ENCODE results near the gene SPRR4. TPM values are rescaled to one million over a fixed set of nuclear protein-coding genes. Genes with fewer than 3 reads are reported as not detected.
A peak's percentile ranks its signal among the peaks of the same experiment; 100 is the strongest.

Gene SPRR4
- total RNA-seq, 4 donors from 2014 or later = 1.4 to 478 (median 67.3) TPM

DNA sequence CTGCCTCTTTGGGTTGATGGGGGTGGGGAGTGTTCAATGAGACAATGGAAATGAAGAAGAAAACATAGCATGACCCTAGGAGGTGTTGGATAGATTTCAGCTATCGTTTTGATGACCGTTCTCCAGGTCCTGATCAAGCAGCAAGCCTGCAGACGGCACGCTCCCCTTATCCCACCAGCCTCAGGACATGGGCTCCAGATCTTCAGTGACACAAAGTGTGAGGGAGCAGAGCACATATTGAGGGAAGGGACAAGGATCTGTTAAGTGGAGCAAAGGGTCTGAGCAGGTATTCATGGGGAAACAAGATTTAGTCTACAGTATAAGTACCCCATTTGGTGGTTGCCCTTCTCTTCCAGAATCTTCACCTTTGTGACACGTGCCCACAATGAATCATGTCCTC, 18.7 kb upstream of the SPRR4 start:
- H3K4me1 ChIP-seq = peaks cover 16% of the 10 kb centered on the region
- no peak for DNase-seq (ENCODE audit: low spot score in 2 of 2)
- 83% methylated on average over 5 of the region's 5 CpGs for WGBS
- H3K9me3 ChIP-seq = no peaks in the 10 kb centered on the region
- no peaks in the 10 kb centered on the region for H3K36me3 ChIP-seq
- H3K27ac ChIP-seq = no peak overlapping the region
- TF ChIP-seq POLR2A (IDR thresholded peaks at IDR 0.05) (no peak), POLR2AphosphoS5 (IDR thresholded peaks at IDR 0.05) (no peak), CTCF (IDR thresholded peaks at IDR 0.05) (no peak), EP300 (IDR thresholded peaks at IDR 0.05) (no peak)
- H3K4me3 ChIP-seq = no peak overlapping the region
- peaks cover 3% of the 10 kb centered on the region for H3K27me3 ChIP-seq

GRCh38 chr1:152953761-152954160, 16.7 kb upstream of the SPRR4 start:
- peak overlapping the region; percentile 82 for H3K27ac ChIP-seq
- no peaks in the 10 kb centered on the region for H3K36me3 ChIP-seq
- TF ChIP-seq POLR2A (IDR thresholded peaks at IDR 0.05) (no peak), CTCF (IDR thresholded peaks at IDR 0.05) (no peak), EP300 (IDR thresholded peaks at IDR 0.05) (no peak), POLR2AphosphoS5 (IDR thresholded peaks at IDR 0.05) (no peak)
- WGBS = 23% methylated on average over 5 of the region's 7 CpGs
- no peaks in the 10 kb centered on the region for H3K27me3 ChIP-seq
- no peak overlapping the region for H3K4me3 ChIP-seq
- peaks cover 10% of the 10 kb centered on the region for H3K4me1 ChIP-seq
- no peaks in the 10 kb centered on the region for H3K9me3 ChIP-seq
- no peak for DNase-seq (ENCODE audit: low spot score in 2 of 2)

DNA sequence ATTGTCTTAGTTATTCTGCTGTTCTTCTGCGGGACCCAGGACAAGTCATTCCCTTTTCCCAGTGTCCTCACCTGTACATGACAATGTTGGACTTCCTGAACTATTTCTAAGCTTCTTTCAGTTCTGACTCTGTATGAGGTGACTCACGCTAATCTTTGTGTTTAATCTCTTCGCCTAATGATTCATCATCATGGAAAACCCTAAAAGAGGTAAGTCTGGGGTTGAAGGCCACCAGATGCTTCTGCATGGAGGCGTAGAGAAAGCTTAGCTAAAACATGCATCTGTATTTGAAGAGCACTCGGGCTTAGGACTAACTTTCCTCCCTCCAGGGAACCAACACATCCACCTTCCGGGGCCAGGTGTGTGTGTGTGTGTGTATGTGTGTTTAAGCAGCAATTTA, 16.0 kb upstream of the SPRR4 start:
- 40% methylated on average over 6 of the region's 6 CpGs for WGBS
- peak overlapping the region; percentile 82 for H3K27ac ChIP-seq
- H3K36me3 ChIP-seq = no peaks in the 10 kb centered on the region
- peaks cover 7% of the 10 kb centered on the region for H3K4me1 ChIP-seq
- H3K9me3 ChIP-seq = no peaks in the 10 kb centered on the region
- TF ChIP-seq POLR2AphosphoS5 (IDR thresholded peaks at IDR 0.05) = no peak
- TF ChIP-seq EP300 (IDR thresholded peaks at IDR 0.05) = no peak
- TF ChIP-seq POLR2A (IDR thresholded peaks at IDR 0.05) = no peak
- no peak for TF ChIP-seq CTCF (IDR thresholded peaks at IDR 0.05)
- H3K27me3 ChIP-seq = no peaks in the 10 kb centered on the region
- H3K4me3 ChIP-seq = no peak overlapping the region
- DNase-seq (ENCODE audit: low spot score in 2 of 2) = no peak

GRCh38 chr1:152957561-152957960, 12.9 kb upstream of the SPRR4 start:
- no peaks in the 10 kb centered on the region for H3K9me3 ChIP-seq
- H3K4me3 ChIP-seq = no peak overlapping the region
- TF ChIP-seq CTCF (IDR thresholded peaks at IDR 0.05) = no peak
- TF ChIP-seq EP300 (IDR thresholded peaks at IDR 0.05) = no peak
- no peaks in the 10 kb centered on the region for H3K27me3 ChIP-seq
- no peak overlapping the region for H3K27ac ChIP-seq
- H3K4me1 ChIP-seq = peaks cover 7% of the 10 kb centered on the region
- 82% methylated on average over 3 of the region's 3 CpGs for WGBS
- DNase-seq (ENCODE audit: low spot score in 2 of 2) = no peak
- H3K36me3 ChIP-seq = no peaks in the 10 kb centered on the region

DNA sequence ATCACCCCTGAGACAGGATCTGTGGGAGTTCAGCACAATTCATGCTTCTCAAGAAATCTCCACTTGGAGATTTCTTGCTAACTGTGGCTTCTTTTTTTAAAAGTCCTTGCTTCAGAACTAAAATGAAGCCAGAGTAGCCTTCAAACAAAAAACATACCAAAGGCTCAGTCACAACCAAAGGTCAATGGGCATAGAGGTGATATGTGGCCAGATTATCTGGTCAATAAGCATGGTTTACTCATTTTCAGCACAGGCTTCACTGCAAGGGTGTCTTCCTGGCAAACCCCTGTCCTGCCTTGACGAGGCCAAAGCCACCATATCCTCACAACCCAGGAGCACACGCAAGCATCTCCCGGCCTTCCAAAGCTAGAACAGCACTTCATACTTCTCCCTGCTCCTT, 11.2 kb upstream of the SPRR4 start:
- no peak for DNase-seq (ENCODE audit: low spot score in 2 of 2)
- WGBS = 90% methylated on average over 3 of the region's 3 CpGs

More for the DNA sequence above, 11.2 kb upstream of the SPRR4 start:
- no peak for TF ChIP-seq POLR2A (IDR thresholded peaks at IDR 0.05)
- TF ChIP-seq CTCF (IDR thresholded peaks at IDR 0.05) = no peak
- no peak for TF ChIP-seq POLR2AphosphoS5 (IDR thresholded peaks at IDR 0.05)
- TF ChIP-seq EP300 (IDR thresholded peaks at IDR 0.05) = no peak
- no peaks in the 10 kb centered on the region for H3K36me3 ChIP-seq
- H3K4me1 ChIP-seq = no peaks in the 10 kb centered on the region
- no peaks in the 10 kb centered on the region for H3K9me3 ChIP-seq
- no peaks in the 10 kb centered on the region for H3K27me3 ChIP-seq
- H3K27ac ChIP-seq = no peak overlapping the region
- no peak overlapping the region for H3K4me3 ChIP-seq

Measured in suprapubic skin (tissue), 4 donors.